Upper lobe of left lung (tissue), 6 donors: ENCODE data around the gene SLC20A1. TPM values are rescaled to one million over a fixed set of nuclear protein-coding genes. Genes with fewer than 3 reads are reported as not detected.

ENCODE experiments used
- ATAC-seq, 2 donors: fragments of 200-7000 bp; cut with Tn5 transposase; one replicate each; pipeline ENCODE4 v1.9.1; 2022; ENCODE audit warnings: mild to moderate bottlenecking in 2 of 2, moderate library complexity in 2 of 2; ENCODE audit not compliant: low FRiP score in 2 of 2
- DNase-seq, 2 donors: peaks; one replicate each; pipeline ENCODE4 v3.0.0-alpha.2; 2019 to 2020
- H3K27ac ChIP-seq, 4 donors: fragments of 200-600 bp; sonication (generic); one replicate each; pipeline ENCODE4 v1.5.1; 2016 to 2019
- H3K27me3 ChIP-seq, 4 donors: fragments of 200-600 bp; sonication (generic); one replicate each; pipeline ENCODE4 v1.5.1; 2017 to 2019
- H3K36me3 ChIP-seq, 4 donors: fragments of 200-600 bp; sonication (generic); one replicate each; pipeline ENCODE4 v1.5.1; 2016 to 2019
- H3K4me1 ChIP-seq, 4 donors: fragments of 200-600 bp; sonication (generic); one replicate each; pipeline ENCODE4 v1.5.1; 2018 to 2019
- H3K4me3 ChIP-seq, 4 donors: fragments of 200-600 bp; sonication (generic); one replicate each; pipeline ENCODE4 v1.5.1; 2017 to 2019; ENCODE audit warnings: mild to moderate bottlenecking in 2 of 4, moderate library complexity in 1 of 4
- H3K9me3 ChIP-seq, 4 donors: fragments of 200-600 bp; sonication (generic); one replicate each; pipeline ENCODE4 v1.5.1; 2018 to 2019
- CTCF ChIP-seq, 6 experiments: fragments of 450-650 bp in 4 of 6; fragments of 200-600 bp in 2 of 6; sonication (generic) in 2 of 6; IDR thresholded peaks; one replicate each; pipeline ENCODE4 v1.5.1; 2016 to 2019; ENCODE audit warnings: antibody characterized with exemption in 6 of 6
- EP300 ChIP-seq, 4 donors: sonication (generic); formaldehyde crosslinking; IDR thresholded peaks; one replicate each; pipeline ENCODE4 v1.5.1; 2017; ENCODE audit warnings: antibody characterized with exemption in 4 of 4, control low read depth in 2 of 4
- POLR2A ChIP-seq, 4 donors: fragments of 450-650 bp; IDR thresholded peaks; one replicate each; pipeline ENCODE4 v1.5.1; 2016 to 2017; ENCODE audit warnings: antibody characterized with exemption in 4 of 4, mild to moderate bottlenecking in 2 of 4
- POLR2AphosphoS5 ChIP-seq, 2 donors: sonication (generic); formaldehyde crosslinking; IDR thresholded peaks; one replicate each; pipeline ENCODE4 v1.5.1; 2017; ENCODE audit warnings: antibody characterized with exemption in 2 of 2
- WGBS, 2 donors: methylation state at CpG; one replicate each; pipeline ENCODE4 v1.1.5; 2017 to 2018; 5-methylcytosine and 5-hydroxymethylcytosine counted together
- total RNA-seq, 6 donors: library from RNA; depleted of rRNA in 4 of 6; stranded (reverse); fragments of >200 nt in 4 of 6; gene quantifications; one replicate each; pipeline versions ENCODE4 v1.1.0 to v1.2.1, GENCODE V29; 2016 to 2021
- donor health status: DM: no; HTN: no; CAD: no; lungs with moderate emphysema.
- donor health status: DM: no; HTN: yes; CAD: no; lungs with severe emphysema.

SLC20A1 gene
- total RNA-seq, 6 donors from 2014 or later = 22.9 to 105 (median 51.0) TPM

GRCh38 chr2:112627060-112628040 is 18.4 kb upstream of the SLC20A1 start:
- peak; percentile 81 to 93 for ATAC-seq
- TF ChIP-seq CTCF (IDR thresholded peaks at IDR 0.05) (no peak), EP300 (IDR thresholded peaks at IDR 0.05) (peak in 1 of 4 donors; percentile 33), POLR2A (IDR thresholded peaks at IDR 0.05) (peak in 1 of 4 donors; percentile 20), POLR2AphosphoS5 (IDR thresholded peaks at IDR 0.05) (peak; percentile 42 to 60)
- no peaks in the 10 kb centered on the region for H3K27me3 ChIP-seq
- H3K36me3 ChIP-seq = no peaks in the 10 kb centered on the region
- peak in 1 of 2 donors; percentile 72 for DNase-seq
- H3K27ac ChIP-seq = peak overlapping the region; percentile 67 to 84 (median 80)
- WGBS, 2 donors = 39 to 44% methylated on average over 8 to 10 of the region's 10 CpGs
- H3K9me3 ChIP-seq = no peaks in the 10 kb centered on the region
- H3K4me3 ChIP-seq = peak overlapping the region in 2 of 4 donors; percentile 25 to 30
- H3K4me1 ChIP-seq = peaks cover 38 to 64% (median 56%) of the 10 kb centered on the region in 4 donors

- ATAC-seq (no peak), DNase-seq (no peak)
- no peaks in the 10 kb centered on the region for H3K36me3 ChIP-seq
- peaks cover 37 to 60% (median 54%) of the 10 kb centered on the region in 4 donors for H3K4me1 ChIP-seq
- no peak overlapping the region for H3K27ac ChIP-seq
- H3K9me3 ChIP-seq = no peaks in the 10 kb centered on the region
- WGBS, 2 donors = 95 to 97% methylated on average over 6 of the region's 6 CpGs
- no peak overlapping the region for H3K4me3 ChIP-seq
- H3K27me3 ChIP-seq = no peaks in the 10 kb centered on the region
- TF ChIP-seq POLR2AphosphoS5 (IDR thresholded peaks at IDR 0.05) (no peak), POLR2A (IDR thresholded peaks at IDR 0.05) (no peak)
Observed at GRCh38 chr2:112629224-112629623, 16.5 kb upstream of the SLC20A1 start.

GRCh38 chr2:112629823-112630222 is 15.9 kb upstream of the SLC20A1 start:
- ATAC-seq = no peak
- Histone ChIP-seq H3K9me3 (no peaks in the 10 kb centered on the region), H3K4me1 (peaks cover 31 to 54% (median 51%) of the 10 kb centered on the region in 4 donors), H3K27me3 (no peaks in the 10 kb centered on the region), H3K36me3 (no peaks in the 10 kb centered on the region), H3K27ac (peak overlapping the region in 1 of 4 donors; percentile 56), H3K4me3 (no peak overlapping the region)
- TF ChIP-seq POLR2A (IDR thresholded peaks at IDR 0.05) = no peak
- no peak for TF ChIP-seq POLR2AphosphoS5 (IDR thresholded peaks at IDR 0.05)
- no peak for TF ChIP-seq EP300 (IDR thresholded peaks at IDR 0.05)
- TF ChIP-seq CTCF (IDR thresholded peaks at IDR 0.05) = no peak
- DNase-seq = no peak
- WGBS, 2 donors = 75 to 82% methylated on average over 8 of the region's 8 CpGs

- H3K4me1 ChIP-seq = peaks cover 31 to 52% (median 51%) of the 10 kb centered on the region in 4 donors
- no peak for DNase-seq
- no peaks in the 10 kb centered on the region for H3K9me3 ChIP-seq
- peak overlapping the region in 3 of 4 donors; percentile 56 to 66 (median 62) for H3K27ac ChIP-seq
- 55 to 64% methylated on average over 4 of the region's 4 CpGs for WGBS, 2 donors
- H3K4me3 ChIP-seq = no peak overlapping the region
- ATAC-seq = no peak
- H3K27me3 ChIP-seq = no peaks in the 10 kb centered on the region
- H3K36me3 ChIP-seq = no peaks in the 10 kb centered on the region
- no peak for TF ChIP-seq EP300 (IDR thresholded peaks at IDR 0.05)
- no peak for TF ChIP-seq POLR2A (IDR thresholded peaks at IDR 0.05)
- TF ChIP-seq CTCF (IDR thresholded peaks at IDR 0.05) = no peak
- TF ChIP-seq POLR2AphosphoS5 (IDR thresholded peaks at IDR 0.05) = no peak
Observed at GRCh38 chr2:112630268-112630667, 15.5 kb upstream of the SLC20A1 start.

GRCh38 chr2:112633708-112634107 is 12.0 kb upstream of the SLC20A1 start:
- TF ChIP-seq CTCF (IDR thresholded peaks at IDR 0.05) (no peak), POLR2AphosphoS5 (IDR thresholded peaks at IDR 0.05) (no peak), POLR2A (IDR thresholded peaks at IDR 0.05) (no peak), EP300 (IDR thresholded peaks at IDR 0.05) (no peak)
- no peaks in the 10 kb centered on the region for H3K36me3 ChIP-seq
- no peak for ATAC-seq
- H3K27me3 ChIP-seq = no peaks in the 10 kb centered on the region
- no peaks in the 10 kb centered on the region for H3K9me3 ChIP-seq
- WGBS, 2 donors = 92 to 97% methylated on average over 5 of the region's 5 CpGs
- H3K4me1 ChIP-seq = peaks cover 23 to 31% (median 26%) of the 10 kb centered on the region in 4 donors
- H3K27ac ChIP-seq = no peak overlapping the region
- DNase-seq = no peak
- H3K4me3 ChIP-seq = no peak overlapping the region
